Left kidney (tissue), 2 donors: ENCODE data around the gene CLDN14. TPM values are rescaled to one million over a fixed set of nuclear protein-coding genes. Genes with fewer than 3 reads are reported as not detected.

Experiments used
- DNase-seq: peaks from one replicate; pipeline ENCODE4 v3.0.0-alpha.2; 2013
- polyA plus RNA-seq: library from polyadenylated mRNA; unstranded; fragments of 120-200 nt; gene quantifications from one replicate; pipeline ENCODE4 v1.2.1, GENCODE V29; 2013; ENCODE audit not compliant: insufficient read length

The CLDN14 gene
- polyA plus RNA-seq, 1 donor = 1.6 TPM

DNA sequence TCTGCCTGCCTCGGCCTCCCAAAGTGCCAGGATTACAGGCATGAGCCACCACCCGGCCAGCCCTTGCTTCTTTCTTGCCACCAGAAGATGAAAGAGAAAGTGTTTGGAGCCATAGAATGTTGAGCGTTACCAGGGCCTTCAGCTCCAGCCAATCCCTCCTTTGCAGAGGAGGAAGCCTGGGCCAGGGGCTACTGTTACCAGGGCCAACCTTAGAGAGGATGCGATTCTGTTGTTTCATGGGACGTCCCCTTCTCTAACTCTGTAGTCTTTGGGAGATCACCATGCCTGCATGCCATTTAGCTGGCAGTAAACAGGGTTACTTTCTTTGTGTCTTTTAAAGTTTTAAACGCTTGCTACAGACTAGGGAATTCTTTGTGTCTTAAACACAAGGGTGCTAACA lies 45.8 kb downstream of the CLDN14 start:
- no peak for DNase-seq

DNA sequence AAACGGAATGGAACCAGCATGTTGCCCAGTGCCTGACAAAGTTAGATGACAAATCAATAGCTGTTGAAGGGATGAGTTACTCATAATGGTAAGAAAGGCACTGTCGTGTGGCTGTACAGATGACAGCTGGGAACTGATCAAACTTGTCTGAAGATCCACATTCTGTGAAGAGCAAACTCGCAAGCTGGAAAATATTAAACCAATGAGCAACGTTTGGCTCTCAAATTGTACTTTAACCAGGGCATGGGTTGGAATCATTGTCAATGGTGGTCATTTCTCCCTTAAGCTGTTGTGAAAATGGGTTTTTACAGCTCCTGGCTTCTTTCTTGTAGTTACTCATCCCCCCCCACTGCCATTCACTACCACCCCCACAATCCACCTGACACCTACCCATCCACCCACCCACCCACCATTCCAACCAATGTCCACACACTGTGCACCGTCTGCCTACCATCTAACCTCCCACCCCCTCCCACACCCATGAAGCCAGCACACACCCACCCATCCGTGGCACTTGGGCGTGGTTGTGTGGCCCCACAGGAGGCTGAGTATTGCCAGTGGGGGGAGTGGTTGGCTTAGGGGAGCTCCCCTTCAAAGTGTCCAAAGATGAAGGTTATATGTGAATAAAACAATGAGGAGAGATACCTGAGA lies 46.7 kb downstream of the CLDN14 start:
- no peak for DNase-seq

- DNase-seq = no peak
Observed at GRCh38 chr21:36431252-36431651, 48.7 kb downstream of the CLDN14 start.

DNA sequence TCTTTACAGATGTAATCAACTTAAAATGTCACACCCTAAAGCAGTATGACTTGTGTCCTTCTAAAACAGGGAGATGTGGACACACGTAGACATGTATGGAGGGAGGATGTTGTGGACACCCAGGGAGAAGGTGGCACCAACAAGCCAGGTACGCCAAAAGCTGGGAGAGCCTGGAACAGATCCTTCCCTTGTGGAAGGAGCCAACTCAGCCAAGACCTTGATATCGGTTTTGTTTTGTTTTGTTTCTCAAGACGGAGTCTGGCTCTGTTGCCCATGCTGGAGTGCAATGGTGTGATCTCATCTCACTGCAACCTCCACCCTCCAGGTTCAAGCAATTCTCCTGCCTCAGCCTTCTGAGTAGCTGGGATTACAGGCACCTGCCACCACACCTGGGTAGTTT lies 49.1 kb downstream of the CLDN14 start:
- DNase-seq = no peak

- DNase-seq = peak; percentile 66
Observed at GRCh38 chr21:36429947-36430546, 49.9 kb downstream of the CLDN14 start.

DNA sequence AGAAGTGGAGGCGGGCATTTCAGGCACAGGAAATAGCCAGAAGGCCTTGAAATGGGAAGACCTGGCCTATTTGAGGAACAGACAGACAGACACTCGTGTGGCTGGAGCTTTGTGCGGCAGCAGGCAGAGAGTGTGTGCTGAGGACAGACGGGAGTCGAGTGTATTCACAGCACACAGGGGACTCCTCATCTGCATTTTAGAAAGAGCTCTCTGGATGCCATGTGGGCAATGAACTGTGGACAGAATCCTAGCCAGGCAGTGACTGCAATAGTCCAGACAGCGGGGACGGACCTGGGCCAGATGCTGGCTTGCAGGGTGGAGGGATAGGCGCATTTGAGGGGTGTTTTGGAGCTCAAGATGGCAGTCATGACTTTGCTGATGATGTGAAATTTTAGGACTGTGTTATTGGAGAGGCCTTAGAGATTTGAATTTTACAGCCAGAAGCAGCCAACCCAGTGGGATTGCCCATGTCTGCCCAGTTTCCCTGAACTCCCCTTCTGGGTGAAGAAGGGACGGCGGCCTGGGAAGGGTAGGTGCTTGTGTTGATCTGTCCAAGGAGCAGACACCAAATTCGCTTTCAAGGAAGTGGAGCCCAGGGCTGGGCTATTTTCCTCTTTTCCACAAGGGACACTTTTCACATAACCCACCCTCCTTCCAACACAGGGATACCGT lies 51.0 kb downstream of the CLDN14 start:
- no peak for DNase-seq

- no peak for DNase-seq
Observed at GRCh38 chr21:36427502-36427901, 52.4 kb downstream of the CLDN14 start.

GRCh38 chr21:36425286-36425685 lies 54.6 kb downstream of the CLDN14 start:
- no peak for DNase-seq

GRCh38 chr21:36424592-36424991 lies 55.3 kb downstream of the CLDN14 start:
- no peak for DNase-seq

GRCh38 chr21:36423771-36424433 lies 56.0 kb downstream of the CLDN14 start:
- DNase-seq = no peak

GRCh38 chr21:36422279-36423098 lies 57.4 kb downstream of the CLDN14 start:
- peak; percentile 41 for DNase-seq

DNA sequence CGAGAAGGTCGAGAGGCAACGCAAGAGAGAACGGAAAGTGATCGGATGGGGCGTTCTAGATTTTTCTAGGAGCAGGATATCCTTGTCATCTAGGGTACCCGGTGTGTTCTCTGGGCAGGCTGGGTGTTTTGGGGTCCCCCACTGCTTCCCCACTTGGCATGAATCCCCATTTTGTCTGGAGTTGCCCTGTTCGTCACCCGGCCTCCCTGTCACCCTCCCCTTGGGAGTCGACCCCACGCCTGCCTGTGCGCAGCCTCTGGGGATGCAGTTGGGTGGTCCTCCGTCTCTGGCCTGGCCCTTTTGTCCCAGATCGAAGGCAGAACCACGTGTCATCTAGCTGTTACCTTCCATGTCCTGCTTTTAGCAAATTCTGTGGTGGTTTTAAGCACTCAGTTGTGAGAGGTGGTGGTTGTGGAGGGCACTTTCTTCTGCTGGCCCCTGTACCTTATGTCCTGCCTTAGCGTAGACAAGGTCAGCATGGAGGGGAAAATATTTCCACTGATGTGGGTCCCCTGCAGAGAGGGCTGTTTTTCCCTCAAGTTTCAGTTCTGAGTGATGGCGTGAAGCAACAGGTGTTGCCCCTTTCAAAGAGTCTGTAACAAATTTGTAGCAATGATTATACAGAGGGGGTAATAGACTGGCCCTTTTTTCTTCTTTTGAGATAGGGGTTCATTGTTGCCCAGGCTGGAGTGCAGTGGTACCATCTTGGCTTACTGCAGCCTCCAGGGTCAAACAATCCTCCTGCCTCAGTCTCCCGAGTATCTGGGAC lies 59.2 kb downstream of the CLDN14 start:
- DNase-seq = no peak

GRCh38 chr21:36419996-36420395 lies 59.9 kb downstream of the CLDN14 start:
- peak; percentile 88 for DNase-seq

DNA sequence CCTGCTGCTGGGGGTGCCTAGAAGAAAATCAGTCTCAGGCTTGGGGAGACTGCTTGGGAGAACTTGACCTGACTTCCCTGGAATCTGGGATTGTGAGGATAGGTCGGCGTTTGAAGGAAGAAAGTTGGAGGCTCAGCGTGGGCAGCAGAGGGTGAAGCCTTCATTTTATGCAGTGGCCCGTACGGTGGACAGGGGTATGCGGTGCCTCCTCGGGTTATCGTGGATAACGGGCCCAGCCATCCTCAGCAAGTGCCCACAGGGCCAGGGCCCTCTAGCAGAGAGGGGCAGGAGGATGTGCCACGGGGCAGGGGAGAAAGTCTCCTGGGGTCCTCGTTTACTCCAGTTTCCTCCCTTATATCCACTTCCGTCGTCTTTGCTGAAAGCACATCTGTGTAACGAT lies 60.7 kb downstream of the CLDN14 start:
- no peak for DNase-seq

- DNase-seq = no peak
Observed at GRCh38 chr21:36415375-36415774, 64.5 kb downstream of the CLDN14 start.

- DNase-seq = no peak
Observed at GRCh38 chr21:36412916-36413315, 67.0 kb downstream of the CLDN14 start.

- DNase-seq = no peak
Observed at GRCh38 chr21:36411301-36411700, 68.6 kb downstream of the CLDN14 start.
